GM18507 (cell line): Measurements from ENCODE around the gene TMC5.

Source experiments
- DNase-seq: peaks from one replicate; pipeline ENCODE4 v3.0.0; 2011; ENCODE audit warnings: low read depth; ENCODE audit not compliant: insufficient read length; ENCODE audit errors: extremely low spot score
- FAIRE-seq: peaks from 2 replicates; lab custom pipeline; 2011; peaks lifted over from hg19 to GRCh38; lab: Jason Lieb, UNC

Gene TMC5

GRCh38 chr16:19439483-19439882 lies 21.8 kb downstream of the TMC5 start:
- no peak for FAIRE-seq
- no peak for DNase-seq

GRCh38 chr16:19443659-19444058 lies 26.0 kb downstream of the TMC5 start:
- FAIRE-seq (no peak), DNase-seq (no peak)

- DNase-seq (no peak), FAIRE-seq (no peak)
Measured at GRCh38 chr16:19446300-19446846, 28.7 kb downstream of the TMC5 start.

GRCh38 chr16:19446886-19447285 lies 29.2 kb downstream of the TMC5 start:
- no peak for FAIRE-seq
- no peak for DNase-seq

GRCh38 chr16:19450186-19450585 lies 32.5 kb downstream of the TMC5 start:
- DNase-seq (no peak), FAIRE-seq (no peak)

GRCh38 chr16:19458722-19459379 lies 41.2 kb downstream of the TMC5 start:
- no peak for DNase-seq
- no peak for FAIRE-seq

GRCh38 chr16:19460397-19460796 lies 42.7 kb downstream of the TMC5 start:
- no peak for FAIRE-seq

GRCh38 chr16:19463468-19464315 lies 46.0 kb downstream of the TMC5 start:
- FAIRE-seq (no peak), DNase-seq (no peak)

More at GRCh38 chr16:19460397-19460796, 42.7 kb downstream of the TMC5 start:
- no peak for DNase-seq

GRCh38 chr16:19468300-19468699 lies 50.6 kb downstream of the TMC5 start:
- no peak for FAIRE-seq
- DNase-seq: no peak

GRCh38 chr16:19472482-19472881 lies 54.8 kb downstream of the TMC5 start:
- FAIRE-seq: no peak
- no peak for DNase-seq

GRCh38 chr16:19474617-19475016 lies 56.9 kb downstream of the TMC5 start:
- DNase-seq: no peak
- FAIRE-seq: no peak

GRCh38 chr16:19478505-19478904 lies 60.8 kb downstream of the TMC5 start:
- FAIRE-seq (no peak), DNase-seq (no peak)

- DNase-seq: no peak
- FAIRE-seq: no peak
Measured at GRCh38 chr16:19479302-19479721, 61.6 kb downstream of the TMC5 start.

- DNase-seq (no peak), FAIRE-seq (no peak)
Measured at GRCh38 chr16:19481296-19481695, 63.6 kb downstream of the TMC5 start.

- no peak for DNase-seq
- FAIRE-seq: no peak
Measured at GRCh38 chr16:19481769-19482168, 64.1 kb downstream of the TMC5 start.

GRCh38 chr16:19482291-19482690 lies 64.6 kb downstream of the TMC5 start:
- DNase-seq: no peak
- FAIRE-seq: no peak

- FAIRE-seq (no peak), DNase-seq (no peak)
Measured at GRCh38 chr16:19484096-19484495, 66.4 kb downstream of the TMC5 start.

- FAIRE-seq (no peak), DNase-seq (no peak)
Measured at GRCh38 chr16:19485611-19486010, 67.9 kb downstream of the TMC5 start.

- FAIRE-seq (no peak), DNase-seq (no peak)
Measured at GRCh38 chr16:19486051-19486450, 68.4 kb downstream of the TMC5 start.

- no peak for DNase-seq
- FAIRE-seq: no peak
Measured at GRCh38 chr16:19486750-19487325, 69.2 kb downstream of the TMC5 start.
